SIG-M5 (cell line): ENCODE results near the gene PPP1R27.

Experiments
- DNase-seq: peaks from one replicate; lab custom pipeline; 2025; lab: John Stamatoyannopoulos, UW

PPP1R27 gene

DNA sequence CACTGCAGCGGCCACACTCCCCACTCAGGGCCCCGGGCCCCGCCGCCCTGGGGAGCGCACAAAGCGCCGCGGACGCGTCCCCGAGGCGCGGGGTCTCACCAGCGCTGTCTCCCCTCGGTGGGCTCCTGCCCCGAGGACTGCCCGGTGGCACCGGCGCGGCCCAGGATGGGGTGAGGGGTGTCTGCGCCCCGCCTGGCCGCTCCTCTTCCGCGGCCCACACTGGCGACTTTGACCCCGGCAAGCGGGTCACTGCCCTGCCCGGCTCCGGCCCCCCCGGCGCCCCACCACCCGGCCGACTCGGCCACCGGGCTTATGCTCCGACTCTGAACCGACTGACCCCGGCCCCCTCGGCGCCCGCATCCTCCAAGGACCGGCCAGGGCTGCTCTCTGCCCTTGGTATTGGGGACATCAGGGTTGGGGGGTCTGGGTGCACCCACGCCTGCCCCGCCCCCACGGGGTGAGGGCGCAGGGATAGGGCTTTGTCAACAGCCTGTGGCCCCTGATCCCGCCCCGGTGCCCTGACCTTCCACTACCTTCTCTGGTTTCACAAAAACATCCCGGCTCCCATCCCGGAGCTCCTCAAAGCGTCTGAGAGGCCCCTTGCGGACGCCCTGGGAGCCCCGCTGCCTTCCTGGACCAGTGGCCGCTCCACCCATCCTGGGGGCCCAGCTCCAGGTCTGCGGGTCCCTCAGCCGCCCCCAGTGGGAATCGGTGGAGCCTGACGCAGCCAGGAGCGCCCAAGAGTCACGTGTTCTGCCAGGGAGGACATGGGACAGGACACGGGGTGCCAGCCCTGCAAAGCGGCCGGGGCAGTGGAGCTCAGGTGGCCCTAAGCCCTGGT lies 30.1 kb downstream of the PPP1R27 start:
- no peak for DNase-seq

DNA sequence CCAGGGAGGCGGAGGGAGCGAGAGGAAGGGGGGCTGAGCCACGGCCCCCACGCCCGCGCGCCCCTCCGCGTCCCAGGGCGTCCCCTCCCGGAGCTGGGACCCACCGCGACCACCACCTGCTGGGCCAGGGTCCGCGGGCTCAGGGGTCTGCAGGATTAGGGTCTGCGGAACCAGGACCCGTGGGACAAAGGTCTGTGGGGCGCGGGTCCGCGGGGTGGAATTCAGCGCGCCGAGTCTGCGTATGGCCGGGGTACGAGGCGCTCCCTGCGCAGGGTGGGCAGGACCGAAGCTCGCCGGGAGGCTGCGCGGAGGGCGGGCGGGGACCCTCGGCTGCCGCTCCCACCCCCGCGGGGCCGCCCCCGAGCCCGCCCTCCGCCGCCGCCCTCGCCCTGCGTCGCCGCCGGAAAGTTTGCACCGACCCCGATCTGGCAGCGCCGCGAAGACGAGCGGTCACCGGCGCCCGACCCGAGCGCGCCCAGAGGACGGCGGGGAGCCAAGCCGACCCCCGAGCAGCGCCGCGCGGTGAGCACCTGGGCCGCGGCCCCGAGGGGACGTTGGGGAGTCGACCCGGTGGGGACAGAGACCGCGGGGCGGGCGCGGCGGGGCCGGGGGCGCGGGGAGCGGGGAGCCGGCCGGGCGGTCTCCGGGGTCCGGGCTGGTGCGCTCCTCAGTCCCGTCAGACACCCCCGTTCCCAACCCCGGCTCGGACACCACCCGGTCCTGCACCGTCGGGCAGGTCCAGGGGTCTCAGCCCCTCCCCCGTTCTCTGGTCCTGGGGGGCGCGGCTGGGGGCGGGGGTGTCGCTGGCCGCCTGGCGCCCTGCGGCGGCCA lies 30.9 kb downstream of the PPP1R27 start, which contains the start of gene GCGR:
Gene GCGR, plus strand, starts transcription at position 423 of the 831 bp plus-strand sequence. CDS start 4,869 bp downstream, outside the sequence.
- DNase-seq, result no peak

DNA sequence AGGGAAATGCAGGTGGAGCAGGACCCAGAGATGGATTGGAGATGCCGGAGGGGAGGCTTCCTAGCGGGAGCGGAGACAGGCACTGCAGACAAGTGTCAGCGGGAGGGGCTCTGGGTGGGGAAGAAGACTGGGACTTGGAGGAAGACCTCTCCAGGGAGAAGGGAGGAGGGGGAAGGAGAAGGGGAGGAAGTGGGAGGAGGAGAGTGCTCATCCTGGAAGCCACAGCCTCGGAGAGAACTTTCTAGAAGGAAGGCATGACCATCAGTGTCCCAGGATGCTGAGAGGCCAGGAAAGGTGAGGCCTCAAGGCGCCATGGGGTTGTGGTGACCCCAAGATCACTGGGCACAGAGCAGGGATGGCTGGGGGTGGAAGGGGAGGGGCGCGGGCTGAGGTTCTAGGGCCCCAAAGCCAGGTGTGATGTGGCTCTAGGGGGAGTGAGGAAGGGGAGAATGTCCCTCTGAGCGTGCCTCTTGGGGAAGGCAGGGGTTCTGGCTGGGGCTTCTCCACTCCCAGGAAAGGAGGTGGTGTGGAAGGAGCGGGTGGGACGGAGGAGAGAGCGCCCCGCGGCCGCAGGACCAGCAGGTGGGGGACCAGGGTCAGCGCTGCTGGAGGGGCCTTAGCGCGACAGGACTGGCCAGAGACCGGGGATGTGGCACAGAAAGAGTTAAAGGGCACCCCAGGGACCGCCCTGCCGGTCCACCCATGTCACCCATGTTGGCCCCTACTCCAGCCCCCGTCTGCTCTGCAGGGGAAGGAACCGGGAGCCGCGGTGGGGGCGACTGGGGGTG lies 31.8 kb downstream of the PPP1R27 start:
- DNase-seq, result no peak

DNA sequence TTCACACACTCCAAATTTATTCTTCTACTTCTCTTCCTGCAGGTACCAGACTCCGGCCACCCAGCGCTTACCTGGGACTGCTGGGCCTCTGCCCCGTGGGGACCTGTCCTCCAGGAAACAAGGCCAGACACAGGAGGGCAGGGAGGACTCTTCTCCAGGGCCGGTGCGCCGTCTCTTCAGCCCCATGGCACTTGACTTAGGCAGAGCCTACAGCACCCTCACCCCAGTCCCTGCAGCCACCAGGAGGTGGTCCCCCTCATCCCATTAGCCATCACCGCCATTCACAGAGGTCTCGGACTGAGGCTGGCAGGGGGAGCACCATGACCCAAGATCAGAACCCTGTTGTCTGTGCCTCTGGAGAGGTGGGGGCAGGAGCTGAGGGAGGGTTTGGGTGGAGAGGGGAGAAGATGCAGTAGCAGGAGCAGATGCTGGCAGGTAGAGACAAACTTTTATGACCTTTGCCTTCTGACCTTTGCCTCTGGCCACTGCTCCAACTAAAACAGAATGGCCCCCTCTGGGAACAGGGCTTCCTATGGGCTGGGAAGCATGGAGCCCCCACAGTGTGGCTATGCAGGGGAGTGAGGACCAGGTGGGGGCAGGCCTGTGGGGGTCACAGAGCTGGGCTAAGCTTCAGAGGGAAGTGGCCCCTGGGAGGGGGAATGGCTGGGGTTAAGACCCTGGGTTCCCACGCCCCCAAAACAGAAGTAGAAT lies 32.6 kb downstream of the PPP1R27 start:
- no peak for DNase-seq

DNA sequence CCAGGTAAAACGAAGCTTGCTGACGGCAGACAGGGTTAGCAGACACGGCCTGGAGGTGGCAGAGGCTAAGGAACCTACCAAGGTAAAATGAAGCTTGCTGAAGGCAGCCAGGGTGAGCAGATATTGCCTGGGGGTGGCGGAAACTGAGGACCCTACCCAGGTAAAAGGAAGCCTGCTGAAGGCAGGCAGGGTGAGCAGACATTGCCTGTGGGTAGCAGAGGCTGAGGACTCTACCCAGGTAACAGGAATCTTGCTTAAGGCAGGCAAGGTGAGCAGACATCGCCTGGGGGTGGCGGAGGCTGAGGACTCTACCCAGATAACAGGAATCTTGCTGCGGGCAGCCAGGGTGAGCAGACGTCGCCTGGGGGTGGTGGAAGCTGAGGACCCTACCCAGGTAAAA lies 33.5 kb downstream of the PPP1R27 start:
- DNase-seq, result no peak

DNA sequence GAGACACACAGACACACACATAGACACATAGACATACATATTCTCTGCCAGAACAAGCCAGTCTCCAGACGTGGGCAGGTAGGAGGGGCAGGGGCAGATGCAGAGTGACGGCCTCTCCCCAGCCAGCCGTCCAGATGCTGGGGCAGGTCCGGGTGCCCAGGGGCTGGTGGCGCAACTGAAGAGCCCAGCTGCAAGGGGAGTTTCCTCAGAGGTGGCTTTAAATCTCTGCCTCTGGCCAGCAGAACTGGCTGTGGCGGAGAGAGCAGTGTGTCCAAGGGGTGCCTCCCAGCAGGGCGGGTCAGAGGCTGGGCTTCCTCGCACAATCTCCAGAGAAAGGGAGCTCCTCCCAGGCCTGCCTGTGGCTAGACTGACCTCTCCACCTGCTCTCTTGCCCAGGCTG lies 40.3 kb downstream of the PPP1R27 start:
- no peak for DNase-seq

DNA sequence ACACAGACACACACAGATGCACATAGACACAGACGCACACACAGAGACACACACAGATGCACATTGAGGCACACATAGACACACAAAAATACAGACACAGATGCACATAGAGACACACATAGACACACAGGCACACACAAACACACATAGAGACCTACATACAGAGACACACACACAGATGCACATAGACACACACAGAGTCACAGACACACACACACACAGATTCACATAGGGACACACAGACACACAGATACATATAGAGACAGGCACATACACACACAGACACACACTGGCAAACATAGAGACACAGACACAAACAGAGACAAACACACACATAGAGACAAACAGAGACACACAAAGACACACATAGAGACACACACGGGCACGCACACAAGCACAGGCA lies 40.8 kb downstream of the PPP1R27 start:
- no peak for DNase-seq

DNA sequence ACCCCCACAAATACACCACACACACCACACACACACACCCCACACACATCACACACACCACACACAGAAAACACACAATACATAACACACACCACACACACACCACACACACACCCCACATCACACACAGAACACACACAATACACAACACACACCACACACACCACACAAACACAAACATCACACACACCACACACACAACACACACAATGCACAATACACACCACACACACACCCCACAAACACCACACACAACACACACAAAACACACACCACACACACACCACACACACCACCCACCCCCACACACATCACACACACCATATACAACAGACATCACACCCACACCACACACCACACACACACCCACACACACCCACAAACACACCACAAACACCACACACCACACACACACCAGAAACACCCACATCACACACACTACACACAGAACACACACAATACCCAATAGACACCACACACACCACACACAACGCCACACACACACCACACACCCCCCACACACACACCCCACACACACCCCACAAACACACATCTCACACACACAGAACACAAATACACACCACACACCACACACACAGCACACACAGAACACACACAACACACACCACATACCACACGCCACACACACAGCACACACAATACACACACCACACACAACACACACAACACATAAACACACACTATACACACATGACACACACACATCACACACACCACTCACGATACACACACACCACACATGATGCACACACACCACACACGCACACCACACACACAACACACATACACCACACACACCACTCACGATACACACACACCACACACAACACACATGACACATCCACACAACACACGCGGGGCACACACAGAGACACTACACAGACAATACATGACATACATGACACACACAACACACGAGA lies 41.9 kb downstream of the PPP1R27 start:
- no peak for DNase-seq
